Measurements from ENCODE around the gene RFT1.

The RFT1 gene

GRCh38 chr3:53171827-53172505 is 41.7 kb upstream of the RFT1 start:
- no peak overlapping the region for H3K4me3 ChIP-seq (ENCODE audit: low read depth, low read length)

GRCh38 chr3:53171064-53171418 is 40.8 kb upstream of the RFT1 start:
- TF ChIP-seq CTCF (IDR thresholded peaks at IDR 0.05; ENCODE audit: control insufficient read depth, extremely low read depth, insufficient read depth), result no peak
- H3K4me3 ChIP-seq (ENCODE audit: low read depth, low read length), result no peak overlapping the region
- no peak for DNase-seq (ENCODE audit: low read depth)

More at GRCh38 chr3:53171827-53172505, 41.7 kb upstream of the RFT1 start:
- TF ChIP-seq CTCF (IDR thresholded peaks at IDR 0.05; ENCODE audit: control insufficient read depth, extremely low read depth, insufficient read depth), result no peak
- no peak for DNase-seq (ENCODE audit: low read depth)

GRCh38 chr3:53170325-53171063 is 40.3 kb upstream of the RFT1 start:
- DNase-seq (ENCODE audit: low read depth), result no peak
- TF ChIP-seq CTCF (IDR thresholded peaks at IDR 0.05; ENCODE audit: control insufficient read depth, extremely low read depth, insufficient read depth), result no peak
- H3K4me3 ChIP-seq (ENCODE audit: low read depth, low read length), result no peak overlapping the region

GRCh38 chr3:53169832-53170324 is 39.6 kb upstream of the RFT1 start:
- no peak for TF ChIP-seq CTCF (IDR thresholded peaks at IDR 0.05; ENCODE audit: control insufficient read depth, extremely low read depth, insufficient read depth)
- no peak for DNase-seq (ENCODE audit: low read depth)
- H3K4me3 ChIP-seq (ENCODE audit: low read depth, low read length), result no peak overlapping the region

- no peak for DNase-seq (ENCODE audit: low read depth)
- TF ChIP-seq CTCF (IDR thresholded peaks at IDR 0.05; ENCODE audit: control insufficient read depth, extremely low read depth, insufficient read depth), result no peak
- no peak overlapping the region for H3K4me3 ChIP-seq (ENCODE audit: low read depth, low read length)
Measured at GRCh38 chr3:53169045-53169831, 39.0 kb upstream of the RFT1 start.

- DNase-seq (ENCODE audit: low read depth), result no peak
- no peak overlapping the region for H3K4me3 ChIP-seq (ENCODE audit: low read depth, low read length)
- TF ChIP-seq CTCF (IDR thresholded peaks at IDR 0.05; ENCODE audit: control insufficient read depth, extremely low read depth, insufficient read depth), result no peak
Measured at GRCh38 chr3:53168175-53168923, 38.1 kb upstream of the RFT1 start.

All from LNCaP clone FGC (cell line).